HEK293 (cell line): Measurements from ENCODE around the gene ALDH4A1.

Experiments
- CTCF ChIA-PET: fragments of 350-600 bp; formaldehyde crosslinking; extraction: SDS; loops from one replicate; lab custom pipeline; 2021; ENCODE audit warnings: antibody characterized with exemption; lab: Yijun Ruan, JAX
- POLR2A ChIA-PET: fragments of 300-600 bp; formaldehyde crosslinking; extraction: SDS; loops from one replicate; lab custom pipeline; 2020; ENCODE audit warnings: antibody characterized with exemption, inconsistent platforms; lab: Yijun Ruan, JAX
- H3K27ac ChIP-seq: fragments of 200-500 bp; sonication (Bioruptor generic); 2 replicates; pipeline ENCODE4 v1.5.1; 2014; ENCODE audit warnings: low read depth, low read length, control low read depth, inconsistent platforms; ENCODE audit errors: extremely low read depth
- H3K36me3 ChIP-seq, 2 experiments: fragments of 200-500 bp in 1 of 2; sonication (Bioruptor generic) in 1 of 2; 1 replicate in 1 of 2; 2 replicates in 1 of 2; pipeline ENCODE4 v1.5.1; 2014 to 2017; ENCODE audit warnings: inconsistent platforms in 2 of 2, low read length in 2 of 2; ENCODE audit not compliant: control insufficient read depth in 2 of 2, insufficient read depth in 1 of 2
- H3K4me1 ChIP-seq: fragments of 200-500 bp; sonication (Bioruptor generic); 2 replicates; pipeline ENCODE4 v1.5.1; 2014; ENCODE audit warnings: mild to moderate bottlenecking, low read length, inconsistent platforms; ENCODE audit not compliant: control insufficient read depth, insufficient read depth
- H3K4me3 ChIP-seq: 2 replicates; pipeline ENCODE4 v1.5.1; 2011; ENCODE audit warnings: low read depth, mild to moderate bottlenecking, control low read depth, low read length, moderate library complexity
- H3K9me3 ChIP-seq: fragments of 200-500 bp; sonication (Bioruptor generic); 2 replicates; pipeline ENCODE4 v1.5.1; 2014; ENCODE audit warnings: low read depth, low read length, inconsistent platforms; ENCODE audit not compliant: control insufficient read depth, insufficient read depth
- ATF2 ChIP-seq: fragments of 450-650 bp; formaldehyde crosslinking; IDR thresholded peaks from 2 replicates; pipeline ENCODE4 v1.5.1; 2016; ENCODE audit warnings: missing biosample characterization, missing genetic modification characterization, low read depth
- ELK4 ChIP-seq: IDR thresholded peaks from 2 replicates; pipeline ENCODE4 v1.6.1; 2011; ENCODE audit warnings: mild to moderate bottlenecking, low read depth, low read length, borderline replicate concordance
- OSR2 ChIP-seq: fragments of 450-650 bp; formaldehyde crosslinking; IDR thresholded peaks from 2 replicates; pipeline ENCODE4 v1.5.1; 2016; ENCODE audit warnings: missing biosample characterization, missing genetic modification characterization
- SP2 ChIP-seq: fragments of 450-650 bp; formaldehyde crosslinking; IDR thresholded peaks from 2 replicates; pipeline ENCODE4 v1.5.1; 2016; ENCODE audit warnings: missing biosample characterization, missing genetic modification characterization
- WT1 ChIP-seq: fragments of 450-650 bp; formaldehyde crosslinking; IDR thresholded peaks from 2 replicates; pipeline ENCODE4 v1.5.1; 2016; ENCODE audit warnings: missing biosample characterization, missing genetic modification characterization
- ZBTB17 ChIP-seq: fragments of 450-650 bp; formaldehyde crosslinking; IDR thresholded peaks from 2 replicates; pipeline ENCODE4 v1.5.1; 2016; ENCODE audit warnings: missing biosample characterization, missing genetic modification characterization
- ZBTB44 ChIP-seq: fragments of 450-650 bp; IDR thresholded peaks from 2 replicates; pipeline ENCODE4 v1.5.1; 2018; ENCODE audit warnings: missing biosample characterization, mild to moderate bottlenecking, missing genetic modification characterization
- ZBTB48 ChIP-seq: fragments of 450-650 bp; formaldehyde crosslinking; IDR thresholded peaks from 2 replicates; pipeline ENCODE4 v1.5.1; 2016; ENCODE audit warnings: missing biosample characterization, missing genetic modification characterization
- ZFHX2 ChIP-seq: fragments of 450-650 bp; formaldehyde crosslinking; conservative IDR thresholded peaks from 2 replicates; pipeline ENCODE4 v1.5.1; 2016; ENCODE audit warnings: missing biosample characterization, missing genetic modification characterization
- ZFP41 ChIP-seq: fragments of 450-650 bp; formaldehyde crosslinking; IDR thresholded peaks from 2 replicates; pipeline ENCODE4 v1.5.1; 2016; ENCODE audit warnings: missing biosample characterization, missing genetic modification characterization, borderline replicate concordance
- ZIC2 ChIP-seq: fragments of 450-650 bp; formaldehyde crosslinking; IDR thresholded peaks from 2 replicates; pipeline ENCODE4 v1.5.1; 2016; ENCODE audit warnings: missing biosample characterization, missing genetic modification characterization
- ZNF114 ChIP-seq: fragments of 450-650 bp; formaldehyde crosslinking; IDR thresholded peaks from 2 replicates; pipeline ENCODE4 v1.5.0; 2017; ENCODE audit warnings: missing biosample characterization, missing genetic modification characterization
- ZNF423 ChIP-seq: fragments of 450-650 bp; formaldehyde crosslinking; IDR thresholded peaks from 2 replicates; pipeline ENCODE4 v1.5.1; 2016; ENCODE audit warnings: missing biosample characterization, missing genetic modification characterization
- ZNF600 ChIP-seq: fragments of 450-650 bp; formaldehyde crosslinking; IDR thresholded peaks from 2 replicates; pipeline ENCODE4 v1.5.1; 2016; ENCODE audit warnings: missing biosample characterization, missing genetic modification characterization
- ZNF776 ChIP-seq: fragments of 450-650 bp; formaldehyde crosslinking; IDR thresholded peaks from 2 replicates; pipeline ENCODE4 v1.5.0; 2017; ENCODE audit warnings: missing biosample characterization, missing genetic modification characterization, borderline replicate concordance
- ZNF792 ChIP-seq: fragments of 450-650 bp; formaldehyde crosslinking; IDR thresholded peaks from 2 replicates; pipeline ENCODE4 v1.5.1; 2016; ENCODE audit warnings: missing biosample characterization, missing genetic modification characterization
- ZNF843 ChIP-seq: fragments of 450-650 bp; formaldehyde crosslinking; IDR thresholded peaks from 2 replicates; pipeline ENCODE4 v1.5.1; 2016; ENCODE audit warnings: missing biosample characterization, missing genetic modification characterization
- ZSCAN16 ChIP-seq: fragments of 450-650 bp; formaldehyde crosslinking; IDR thresholded peaks from 2 replicates; pipeline ENCODE4 v1.5.1; 2016; ENCODE audit warnings: missing biosample characterization, missing genetic modification characterization
- ZSCAN18 ChIP-seq: fragments of 450-650 bp; formaldehyde crosslinking; IDR thresholded peaks from 2 replicates; pipeline ENCODE4 v1.5.1; 2016; ENCODE audit warnings: missing biosample characterization, missing genetic modification characterization
- ZXDB ChIP-seq: fragments of 450-650 bp; formaldehyde crosslinking; IDR thresholded peaks from 2 replicates; pipeline ENCODE4 v1.5.1; 2016; ENCODE audit warnings: missing biosample characterization, missing genetic modification characterization

Gene ALDH4A1

GRCh38 chr1:18948048-18948912 is 45.9 kb upstream of the ALDH4A1 start (continued):
- no peak for TF ChIP-seq ZSCAN18 (tag by site-specific recombination)
- TF ChIP-seq ZNF792, result no peak
- peak; percentile 82 for TF ChIP-seq ZFHX2 (tag by site-specific recombination)
- TF ChIP-seq, all 188 proteins: peak for 5

GRCh38 chr1:18947570-18947969 is 45.2 kb upstream of the ALDH4A1 start:
- CTCF ChIA-PET, result interaction anchor here (0.6 to 5.4 kb wide), 2 partner anchors 10 to 34 kb away, joined by 3 to 59 read pairs; no protein-coding TSS in a partner anchor
- POLR2A ChIA-PET, result no interaction called here
- TF ChIP-seq ZIC2 (tag by site-specific recombination) (peak; percentile 84), ZFP41 (no peak), OSR2 (peak; percentile 71), ZXDB (tag by site-specific recombination) (peak; percentile 74)
- Histone ChIP-seq H3K4me1 (peaks cover 16% of the 10 kb centered on the region), H3K9me3 (no peaks in the 10 kb centered on the region), H3K27ac (no peak overlapping the region), H3K4me3 (no peak overlapping the region), H3K36me3 (peaks cover 0 to 4% of the 10 kb centered on the region in 2 experiments; a peak in 1 of 3 replicates)

GRCh38 chr1:18946550-18947381 is 44.4 kb upstream of the ALDH4A1 start:
- ChIA-PET POLR2A (interaction anchor here (1.0 to 3.0 kb wide), 2 partner anchors 9 to 25 kb away, joined by 4 to 22 read pairs; partner anchors contain the start of gene IFFO2), CTCF (interaction anchor here (0.6 to 5.4 kb wide), 8 partner anchors 9 to 707 kb away, joined by 3 to 59 read pairs (median 3); no protein-coding TSS in a partner anchor)
- Histone ChIP-seq H3K27ac (no peak overlapping the region), H3K36me3 (peaks cover 0 to 4% of the 10 kb centered on the region in 2 experiments; a peak in 1 of 3 replicates), H3K4me3 (no peak overlapping the region), H3K4me1 (peaks cover 16% of the 10 kb centered on the region), H3K9me3 (no peaks in the 10 kb centered on the region)
- TF ChIP-seq ZNF600 (tag by site-specific recombination) (peak; percentile 38; the same call in 1 of the 2 replicates), ZNF114 (tag by site-specific recombination) (no peak), ZSCAN16 (0 out of 2 replicates have a peak, but pooled peaks have one; percentile 44), ZBTB48 (tag by site-specific recombination) (peak; percentile 42; the same call in 1 of the 2 replicates), ZNF776 (tag by site-specific recombination) (no peak)

- Histone ChIP-seq H3K4me3 (no peak overlapping the region), H3K4me1 (peaks cover 21% of the 10 kb centered on the region), H3K27ac (peak overlapping the region; percentile 29; the same call in 1 of the 2 replicates), H3K36me3 (peaks cover 0 to 4% of the 10 kb centered on the region in 2 experiments; a peak in 1 of 3 replicates), H3K9me3 (no peaks in the 10 kb centered on the region)
- ChIA-PET POLR2A (interaction anchor here (1.0 to 3.0 kb wide), 6 partner anchors 10 to 64 kb away, joined by 3 to 22 read pairs (median 4); partner anchors contain the start of genes ALDH4A1 and IFFO2), CTCF (interaction anchor here (1.0 to 5.4 kb wide), 7 partner anchors 8 to 708 kb away, joined by 3 to 59 read pairs (median 4); no protein-coding TSS in a partner anchor)
- TF ChIP-seq WT1 (tag by site-specific recombination) (no peak), ZNF843 (peak; percentile 52; the same call in 1 of the 2 replicates), ATF2 (tag by site-specific recombination) (no peak), ZBTB44 (tag by site-specific recombination) (peak; percentile 57; the same call in 1 of the 2 replicates), ZNF423 (peak; percentile 42; the same call in 1 of the 2 replicates), SP2 (tag by site-specific recombination) (0 out of 2 replicates have a peak, but pooled peaks have one; percentile 13), ELK4 (no peak), OSR2 (peak; percentile 71), ZBTB17 (0 out of 2 replicates have a peak, but pooled peaks have one; percentile 17)
These were observed 43.1 kb upstream of the ALDH4A1 start for GRCh38 chr1:18945401-18945849.
